Activated CD8-positive, alpha-beta memory T cell treated with anti-CD3 and anti-CD28 coated beads, Interleukin-2, amount 50 U/mL, for 1 hour (primary cell): ENCODE measurements around the gene GNAT2.

Experiments used
- DNase-seq: peaks from one replicate; pipeline ENCODE4 v3.0.0-alpha.2; 2020; ENCODE audit errors: extremely low read depth

GNAT2 gene

DNA sequence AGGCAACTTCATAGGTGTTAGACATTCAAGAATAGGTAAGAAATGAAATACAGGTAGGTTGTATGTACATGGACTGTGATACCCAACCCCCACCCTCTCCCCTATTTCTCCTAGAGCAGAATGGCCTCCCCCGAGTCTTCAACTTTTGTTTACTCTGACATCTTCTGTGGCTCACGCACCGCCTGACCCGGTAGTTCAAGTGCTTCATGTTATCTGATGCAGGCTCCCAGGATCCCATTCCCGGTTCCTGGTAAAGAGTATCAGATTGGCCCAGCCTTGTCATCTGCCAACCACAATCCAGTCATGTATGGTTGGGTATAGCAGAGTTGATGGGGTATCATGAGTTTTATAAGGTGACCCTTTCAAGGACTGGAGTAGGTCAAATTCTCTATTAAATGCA lies 61.9 kb downstream of the GNAT2 start:
- no peak for DNase-seq

DNA sequence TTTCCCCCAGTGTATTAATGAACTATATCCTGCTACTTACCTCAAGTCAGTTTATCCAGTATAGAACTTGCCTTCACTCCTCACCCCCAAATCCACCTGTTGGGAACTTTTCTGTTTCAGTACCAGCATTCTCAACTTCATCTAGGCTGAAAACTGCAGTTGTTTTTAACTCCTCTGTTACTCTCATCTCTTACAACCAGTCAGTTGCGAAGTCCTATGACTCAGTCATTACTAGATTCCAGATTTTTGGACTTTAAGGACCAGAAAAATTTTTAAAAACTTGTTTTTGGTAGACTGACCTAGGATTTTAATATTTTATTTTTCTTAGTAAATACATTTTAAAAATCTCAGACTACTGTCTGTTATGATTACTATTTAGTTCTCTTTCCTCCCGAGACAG lies 62.9 kb downstream of the GNAT2 start:
- no peak for DNase-seq
